Measurements from ENCODE around the gene TBL2. TPM values are rescaled to one million over a fixed set of nuclear protein-coding genes. Genes with fewer than 3 reads are reported as not detected.
"Not testable (repeated sequence)": the region's sequence is repeated elsewhere in the genome, so short reads cannot be mapped to it uniquely, and the experiment has no call there.

TBL2 gene
- total and polyA plus RNA-seq, 2 experiments from 2014 or later, result 69.7 to 101 TPM

- Histone ChIP-seq H3K79me2 (ENCODE audit: insufficient read depth) (peaks cover 22% of the 10 kb centered on the region), H3K36me3 (ENCODE audit: low read depth) (peaks cover 24% of the 10 kb centered on the region; the same call in 1 of the 2 replicates), H3K27me3 (replicated peaks; ENCODE audit: insufficient read depth) (no peaks in the 10 kb centered on the region), H3K27ac (no peak overlapping the region), H3K9ac (no peak overlapping the region), H3K9me3 (ENCODE audit: low read depth) (no peaks in the 10 kb centered on the region), H3K9me2 (ENCODE audit: insufficient read depth) (no peaks in the 10 kb centered on the region), H3K4me2 (ENCODE audit: unreplicated experiment) (no peak overlapping the region), H3K4me1 (ENCODE audit: insufficient read depth) (no peaks in the 10 kb centered on the region), H4K20me1 (ENCODE audit: insufficient read depth) (peaks cover 2% of the 10 kb centered on the region; the same call in 1 of the 2 replicates), H3K4me3 (no peak overlapping the region), H2AFZ (no peak overlapping the region), H3F3A (ENCODE audit: insufficient read depth) (no peaks in the 10 kb centered on the region)
- TF ChIP-seq EZH2 (IDR thresholded peaks at IDR 0.05; ENCODE audit: insufficient read depth, poor library complexity, severe bottlenecking) (no peak), EZH2phosphoT487 (IDR thresholded peaks at IDR 0.05; ENCODE audit: insufficient read depth, low read depth) (no peak)
- WGBS, 2 experiments (ENCODE audit: low coverage in 1 of 2, low lambda C conversion rate in 2 of 2, missing lambda C conversion rate in 2 of 2), result 92 to 99% methylated on average over 9 to 16 of the region's 16 CpGs
- no peak for DNase-seq
- in situ Hi-C loops (cut with MboI), result no loop called here
Observed at GRCh38 chr7:73537051-73537450, 41.3 kb downstream of the TBL2 start.

GRCh38 chr7:73536479-73536878 is 41.9 kb downstream of the TBL2 start:
- H3K9ac ChIP-seq, result no peak overlapping the region
- no peaks in the 10 kb centered on the region for H3F3A ChIP-seq (ENCODE audit: insufficient read depth)
- peaks cover 16% of the 10 kb centered on the region; the same call in 1 of the 2 replicates for H3K79me2 ChIP-seq (ENCODE audit: insufficient read depth)
- H3K9me2 ChIP-seq (ENCODE audit: insufficient read depth), result no peaks in the 10 kb centered on the region
- H3K36me3 ChIP-seq (ENCODE audit: low read depth), result peaks cover 23% of the 10 kb centered on the region; the same call in 1 of the 2 replicates
- H3K4me1 ChIP-seq (ENCODE audit: insufficient read depth), result no peaks in the 10 kb centered on the region
- H3K27ac ChIP-seq, result no peak overlapping the region
- 66% methylated on average over 5 of the region's 5 CpGs for WGBS, 2 experiments (ENCODE audit: low coverage in 1 of 2, low lambda C conversion rate in 2 of 2, missing lambda C conversion rate in 2 of 2)
- DNase-seq, result no peak
- no peaks in the 10 kb centered on the region for H4K20me1 ChIP-seq (ENCODE audit: insufficient read depth)
- no peak overlapping the region for H2AFZ ChIP-seq
- no peaks in the 10 kb centered on the region for H3K9me3 ChIP-seq (ENCODE audit: low read depth)
- no peaks in the 10 kb centered on the region for H3K27me3 ChIP-seq (replicated peaks; ENCODE audit: insufficient read depth)
- in situ Hi-C loops (cut with MboI), result no loop called here
- H3K4me2 ChIP-seq (ENCODE audit: unreplicated experiment), result no peak overlapping the region
- H3K4me3 ChIP-seq, result no peak overlapping the region
- TF ChIP-seq EZH2 (IDR thresholded peaks at IDR 0.05; ENCODE audit: insufficient read depth, poor library complexity, severe bottlenecking) (no peak), EZH2phosphoT487 (IDR thresholded peaks at IDR 0.05; ENCODE audit: insufficient read depth, low read depth) (no peak)

GRCh38 chr7:73535918-73536317 is 42.5 kb downstream of the TBL2 start:
- DNase-seq; H3K27ac ChIP-seq; H3F3A ChIP-seq (ENCODE audit: insufficient read depth); H3K9me2 ChIP-seq (ENCODE audit: insufficient read depth); H3K9me3 ChIP-seq (ENCODE audit: low read depth); H3K27me3 ChIP-seq (replicated peaks; ENCODE audit: insufficient read depth); H3K4me1 ChIP-seq (ENCODE audit: insufficient read depth); H3K9ac ChIP-seq; H2AFZ ChIP-seq; H3K4me2 ChIP-seq (ENCODE audit: unreplicated experiment); in situ Hi-C loops (cut with MboI); H4K20me1 ChIP-seq (ENCODE audit: insufficient read depth); H3K4me3 ChIP-seq: not testable (repeated sequence)
- WGBS, 2 experiments (ENCODE audit: low coverage in 1 of 2, low lambda C conversion rate in 2 of 2, missing lambda C conversion rate in 2 of 2), result 92 to 96% methylated on average over 7 of the region's 7 CpGs
- peaks cover 12% of the 10 kb centered on the region; the same call in 1 of the 2 replicates for H3K79me2 ChIP-seq (ENCODE audit: insufficient read depth)
- peaks cover 23% of the 10 kb centered on the region; the same call in 1 of the 2 replicates for H3K36me3 ChIP-seq (ENCODE audit: low read depth)

- in situ Hi-C loops (cut with MboI), result no loop called here
Observed at GRCh38 chr7:73533742-73534141, 44.6 kb downstream of the TBL2 start.

GRCh38 chr7:73532224-73532623 is 46.2 kb downstream of the TBL2 start:
- Histone ChIP-seq H3K79me2 (ENCODE audit: insufficient read depth) (no peaks in the 10 kb centered on the region), H3K4me1 (ENCODE audit: insufficient read depth) (no peaks in the 10 kb centered on the region), H2AFZ (no peak overlapping the region), H4K20me1 (ENCODE audit: insufficient read depth) (no peaks in the 10 kb centered on the region), H3K36me3 (ENCODE audit: low read depth) (0 out of 2 replicates have a peak, but pooled peaks cover 5% of the 10 kb centered on the region), H3K27ac (no peak overlapping the region), H3K27me3 (replicated peaks; ENCODE audit: insufficient read depth) (no peaks in the 10 kb centered on the region), H3K9ac (no peak overlapping the region), H3K9me3 (ENCODE audit: low read depth) (no peaks in the 10 kb centered on the region), H3K4me3 (no peak overlapping the region), H3K9me2 (ENCODE audit: insufficient read depth) (no peaks in the 10 kb centered on the region), H3K4me2 (ENCODE audit: unreplicated experiment) (no peak overlapping the region), H3F3A (ENCODE audit: insufficient read depth) (0 out of 2 replicates have a peak, but pooled peaks cover 4% of the 10 kb centered on the region)
- no peak for TF ChIP-seq EZH2phosphoT487 (IDR thresholded peaks at IDR 0.05; ENCODE audit: insufficient read depth, low read depth)
- WGBS, 2 experiments (ENCODE audit: low coverage in 1 of 2, low lambda C conversion rate in 2 of 2, missing lambda C conversion rate in 2 of 2), result 99% methylated on average over 6 of the region's 6 CpGs
- in situ Hi-C loops (cut with MboI), result no loop called here
- DNase-seq, result no peak

More at GRCh38 chr7:73533742-73534141, 44.6 kb downstream of the TBL2 start:
- Histone ChIP-seq H3K4me2 (ENCODE audit: unreplicated experiment) (no peak overlapping the region), H3K9me2 (ENCODE audit: insufficient read depth) (no peaks in the 10 kb centered on the region), H3K9me3 (ENCODE audit: low read depth) (no peaks in the 10 kb centered on the region), H3K4me3 (no peak overlapping the region), H3K4me1 (ENCODE audit: insufficient read depth) (no peaks in the 10 kb centered on the region), H3K9ac (no peak overlapping the region), H3K36me3 (ENCODE audit: low read depth) (peaks cover 10% of the 10 kb centered on the region; the same call in 1 of the 2 replicates), H2AFZ (no peak overlapping the region), H3K79me2 (ENCODE audit: insufficient read depth) (no peaks in the 10 kb centered on the region), H4K20me1 (ENCODE audit: insufficient read depth) (no peaks in the 10 kb centered on the region), H3K27me3 (replicated peaks; ENCODE audit: insufficient read depth) (no peaks in the 10 kb centered on the region), H3K27ac (no peak overlapping the region), H3F3A (ENCODE audit: insufficient read depth) (no peaks in the 10 kb centered on the region)
- DNase-seq, result no peak
- TF ChIP-seq EZH2 (IDR thresholded peaks at IDR 0.05; ENCODE audit: insufficient read depth, poor library complexity, severe bottlenecking) (no peak), EZH2phosphoT487 (IDR thresholded peaks at IDR 0.05; ENCODE audit: insufficient read depth, low read depth) (no peak)
- WGBS, 2 experiments (ENCODE audit: low coverage in 1 of 2, low lambda C conversion rate in 2 of 2, missing lambda C conversion rate in 2 of 2), result 89 to 91% methylated on average over 9 of the region's 9 CpGs
